ENCODE results near the gene PRPF38A.

Gene PRPF38A

GRCh38 chr1:52416811-52417210 lies 12.4 kb downstream of the PRPF38A start:
- Histone ChIP-seq H3K4me3 (IDR thresholded peaks at IDR 0.05; ENCODE audit: insufficient read depth, low read depth, low read length) (no peak overlapping the region), H3K79me2 (ENCODE audit: insufficient read depth, low read depth) (no peaks in the 10 kb centered on the region), H4K20me1 (ENCODE audit: insufficient read depth) (no peaks in the 10 kb centered on the region), H3K27me3 (ENCODE audit: insufficient read depth, low read depth) (no peaks in the 10 kb centered on the region), H3K36me3 (ENCODE audit: insufficient read depth) (peaks cover 36% of the 10 kb centered on the region), H3K4me1 (ENCODE audit: low read depth, poor library complexity, severe bottlenecking) (no peaks in the 10 kb centered on the region), H2AFZ (ENCODE audit: low read depth) (no peak overlapping the region), H3K27ac (no peak overlapping the region), H3K9ac (no peak overlapping the region), H3K4me2 (no peak overlapping the region)
- no peak for TF ChIP-seq CTCF (conservative IDR thresholded peaks at IDR 0.05; ENCODE audit: low read depth, low read length)

GRCh38 chr1:52420713-52421112 lies 16.3 kb downstream of the PRPF38A start:
- H3K27me3 ChIP-seq (ENCODE audit: insufficient read depth, low read depth), result no peaks in the 10 kb centered on the region
- no peaks in the 10 kb centered on the region for H3K4me1 ChIP-seq (ENCODE audit: low read depth, poor library complexity, severe bottlenecking)
- H2AFZ ChIP-seq (ENCODE audit: low read depth), result no peak overlapping the region
- no peaks in the 10 kb centered on the region for H4K20me1 ChIP-seq (ENCODE audit: insufficient read depth)
- H3K4me3 ChIP-seq (IDR thresholded peaks at IDR 0.05; ENCODE audit: insufficient read depth, low read depth, low read length), result no peak overlapping the region
- no peak overlapping the region for H3K4me2 ChIP-seq
- TF ChIP-seq CTCF (conservative IDR thresholded peaks at IDR 0.05; ENCODE audit: low read depth, low read length), result no peak
- no peak overlapping the region for H3K9ac ChIP-seq
- H3K27ac ChIP-seq, result no peak overlapping the region
- H3K79me2 ChIP-seq (ENCODE audit: insufficient read depth, low read depth), result no peaks in the 10 kb centered on the region
- peaks cover 20% of the 10 kb centered on the region for H3K36me3 ChIP-seq (ENCODE audit: insufficient read depth)

GRCh38 chr1:52423055-52423454 lies 18.7 kb downstream of the PRPF38A start:
- Histone ChIP-seq H3K4me3 (IDR thresholded peaks at IDR 0.05; ENCODE audit: insufficient read depth, low read depth, low read length) (no peak overlapping the region), H3K4me1 (ENCODE audit: low read depth, poor library complexity, severe bottlenecking) (no peaks in the 10 kb centered on the region), H4K20me1 (ENCODE audit: insufficient read depth) (no peaks in the 10 kb centered on the region), H3K4me2 (no peak overlapping the region), H3K79me2 (ENCODE audit: insufficient read depth, low read depth) (no peaks in the 10 kb centered on the region), H2AFZ (ENCODE audit: low read depth) (no peak overlapping the region), H3K27ac (no peak overlapping the region), H3K36me3 (ENCODE audit: insufficient read depth) (peaks cover 17% of the 10 kb centered on the region), H3K9ac (no peak overlapping the region), H3K27me3 (ENCODE audit: insufficient read depth, low read depth) (no peaks in the 10 kb centered on the region)
- no peak for TF ChIP-seq CTCF (conservative IDR thresholded peaks at IDR 0.05; ENCODE audit: low read depth, low read length)

- H3K4me3 ChIP-seq (IDR thresholded peaks at IDR 0.05; ENCODE audit: insufficient read depth, low read depth, low read length), result no peak overlapping the region
- no peaks in the 10 kb centered on the region for H3K79me2 ChIP-seq (ENCODE audit: insufficient read depth, low read depth)
- no peaks in the 10 kb centered on the region for H3K27me3 ChIP-seq (ENCODE audit: insufficient read depth, low read depth)
- no peaks in the 10 kb centered on the region for H4K20me1 ChIP-seq (ENCODE audit: insufficient read depth)
- no peak overlapping the region for H2AFZ ChIP-seq (ENCODE audit: low read depth)
- no peak overlapping the region for H3K27ac ChIP-seq
- no peak for TF ChIP-seq CTCF (conservative IDR thresholded peaks at IDR 0.05; ENCODE audit: low read depth, low read length)
- no peaks in the 10 kb centered on the region for H3K4me1 ChIP-seq (ENCODE audit: low read depth, poor library complexity, severe bottlenecking)
- H3K9ac ChIP-seq, result no peak overlapping the region
- H3K36me3 ChIP-seq (ENCODE audit: insufficient read depth), result peaks cover 10% of the 10 kb centered on the region; the same call in 1 of the 2 replicates
- H3K4me2 ChIP-seq, result no peak overlapping the region
These were observed 19.4 kb downstream of the PRPF38A start for GRCh38 chr1:52423771-52424170.
